ENCODE results near the gene SKIL.

Gene SKIL

GRCh38 chr3:170350515-170351413 is 6.8 kb upstream of the SKIL start:
- DNase-seq: no peak

GRCh38 chr3:170352936-170353335 is 4.6 kb upstream of the SKIL start:
- no peak for DNase-seq

GRCh38 chr3:170353485-170353884 is 4.0 kb upstream of the SKIL start:
- no peak for DNase-seq

- no peak for DNase-seq
Observed at GRCh38 chr3:170354760-170355159, 2.8 kb upstream of the SKIL start.

- peak in 1 of 2 donors; percentile 4 for DNase-seq
Observed at GRCh38 chr3:170355738-170356595, 1.5 kb upstream of the SKIL start.

GRCh38 chr3:170356596-170357175 is 829 bp upstream of the SKIL start:
- DNase-seq: peak; percentile 40 to 46

- DNase-seq: peak; percentile 69 to 71
Observed at GRCh38 chr3:170358042-170359010, 811 bp downstream of the SKIL start.

- no peak for DNase-seq
Observed at GRCh38 chr3:170359178-170359704, 1.7 kb downstream of the SKIL start.

- no peak for DNase-seq
Observed at GRCh38 chr3:170360466-170360865, 3.0 kb downstream of the SKIL start.

- no peak for DNase-seq
Observed at GRCh38 chr3:170360916-170361315, 3.4 kb downstream of the SKIL start.

GRCh38 chr3:170361711-170362110 is 4.2 kb downstream of the SKIL start:
- no peak for DNase-seq

GRCh38 chr3:170363471-170363994 is 6.0 kb downstream of the SKIL start:
- no peak for DNase-seq

GRCh38 chr3:170364965-170365364 is 7.5 kb downstream of the SKIL start:
- DNase-seq: no peak

- no peak for DNase-seq
Observed at GRCh38 chr3:170367797-170368196, 10.3 kb downstream of the SKIL start.

- no peak for DNase-seq
Observed at GRCh38 chr3:170368921-170369320, 11.4 kb downstream of the SKIL start.

- DNase-seq: no peak
Observed at GRCh38 chr3:170372190-170372879, 14.8 kb downstream of the SKIL start.

GRCh38 chr3:170383567-170383966 is 26.1 kb downstream of the SKIL start:
- DNase-seq: no peak

- DNase-seq: no peak
Observed at GRCh38 chr3:170386468-170386867, 29.0 kb downstream of the SKIL start.

GRCh38 chr3:170387950-170388349 is 30.4 kb downstream of the SKIL start:
- DNase-seq: no peak

- no peak for DNase-seq
Observed at GRCh38 chr3:170391108-170391507, 33.6 kb downstream of the SKIL start.

GRCh38 chr3:170397685-170398084 is 40.2 kb downstream of the SKIL start:
- DNase-seq: no peak
